HEK293 (cell line): Measurements from ENCODE around the gene ALKBH3.
A peak's percentile ranks its signal among the peaks of the same experiment; 100 is the strongest.

Experiments used
- CTCF ChIA-PET: fragments of 350-600 bp; formaldehyde crosslinking; extraction: SDS; loops from one replicate; lab custom pipeline; 2021; ENCODE audit warnings: antibody characterized with exemption; lab: Yijun Ruan, JAX
- POLR2A ChIA-PET: fragments of 300-600 bp; formaldehyde crosslinking; extraction: SDS; loops from one replicate; lab custom pipeline; 2020; ENCODE audit warnings: antibody characterized with exemption, inconsistent platforms; lab: Yijun Ruan, JAX
- H3K27ac ChIP-seq: fragments of 200-500 bp; sonication (Bioruptor generic); 2 replicates; pipeline ENCODE4 v1.5.1; 2014; ENCODE audit warnings: low read depth, low read length, control low read depth, inconsistent platforms; ENCODE audit errors: extremely low read depth
- H3K36me3 ChIP-seq, 2 experiments: fragments of 200-500 bp in 1 of 2; sonication (Bioruptor generic) in 1 of 2; 1 replicate in 1 of 2; 2 replicates in 1 of 2; pipeline ENCODE4 v1.5.1; 2014 to 2017; ENCODE audit warnings: inconsistent platforms in 2 of 2, low read length in 2 of 2; ENCODE audit not compliant: control insufficient read depth in 2 of 2, insufficient read depth in 1 of 2
- H3K4me1 ChIP-seq: fragments of 200-500 bp; sonication (Bioruptor generic); 2 replicates; pipeline ENCODE4 v1.5.1; 2014; ENCODE audit warnings: mild to moderate bottlenecking, low read length, inconsistent platforms; ENCODE audit not compliant: control insufficient read depth, insufficient read depth
- H3K4me3 ChIP-seq: 2 replicates; pipeline ENCODE4 v1.5.1; 2011; ENCODE audit warnings: low read depth, mild to moderate bottlenecking, control low read depth, low read length, moderate library complexity
- H3K9me3 ChIP-seq: fragments of 200-500 bp; sonication (Bioruptor generic); 2 replicates; pipeline ENCODE4 v1.5.1; 2014; ENCODE audit warnings: low read depth, low read length, inconsistent platforms; ENCODE audit not compliant: control insufficient read depth, insufficient read depth
- HOXD13 ChIP-seq: sonication (generic); formaldehyde crosslinking; IDR thresholded peaks from 2 replicates; pipeline ENCODE4 v1.8.0; 2022; ENCODE audit warnings: missing genetic modification reagents, borderline replicate concordance
- OVOL3 ChIP-seq: fragments of 450-650 bp; formaldehyde crosslinking; IDR thresholded peaks from 2 replicates; pipeline ENCODE4 v1.5.1; 2016; ENCODE audit warnings: missing biosample characterization, missing genetic modification characterization
- ZBTB1 ChIP-seq: fragments of 450-650 bp; formaldehyde crosslinking; IDR thresholded peaks from 2 replicates; pipeline ENCODE4 v1.5.1; 2016; ENCODE audit warnings: missing biosample characterization, missing genetic modification characterization
- ZBTB10 ChIP-seq: fragments of 450-650 bp; formaldehyde crosslinking; IDR thresholded peaks from 2 replicates; pipeline ENCODE4 v1.5.1; 2016; ENCODE audit warnings: missing biosample characterization, missing genetic modification characterization
- ZBTB21 ChIP-seq: fragments of 450-650 bp; formaldehyde crosslinking; IDR thresholded peaks from 2 replicates; pipeline ENCODE4 v1.5.1; 2017; ENCODE audit warnings: missing biosample characterization, missing genetic modification characterization
- ZBTB48 ChIP-seq: fragments of 450-650 bp; formaldehyde crosslinking; IDR thresholded peaks from 2 replicates; pipeline ENCODE4 v1.5.1; 2016; ENCODE audit warnings: missing biosample characterization, missing genetic modification characterization
- ZFHX2 ChIP-seq: fragments of 450-650 bp; formaldehyde crosslinking; conservative IDR thresholded peaks from 2 replicates; pipeline ENCODE4 v1.5.1; 2016; ENCODE audit warnings: missing biosample characterization, missing genetic modification characterization
- ZFP41 ChIP-seq: fragments of 450-650 bp; formaldehyde crosslinking; IDR thresholded peaks from 2 replicates; pipeline ENCODE4 v1.5.1; 2016; ENCODE audit warnings: missing biosample characterization, missing genetic modification characterization, borderline replicate concordance
- ZFP69B ChIP-seq: fragments of 450-650 bp; formaldehyde crosslinking; IDR thresholded peaks from 2 replicates; pipeline ENCODE4 v1.5.1; 2016; ENCODE audit warnings: missing biosample characterization, missing genetic modification characterization
- ZNF133 ChIP-seq: fragments of 450-650 bp; formaldehyde crosslinking; IDR thresholded peaks from 2 replicates; pipeline ENCODE4 v1.5.1; 2016; ENCODE audit warnings: missing biosample characterization, missing genetic modification characterization
- ZNF146 ChIP-seq: fragments of 450-650 bp; formaldehyde crosslinking; IDR thresholded peaks from 2 replicates; pipeline ENCODE4 v1.5.1; 2016; ENCODE audit warnings: missing biosample characterization, missing genetic modification characterization
- ZNF2 ChIP-seq: fragments of 450-650 bp; formaldehyde crosslinking; IDR thresholded peaks from 2 replicates; pipeline ENCODE4 v1.5.1; 2016; ENCODE audit warnings: missing biosample characterization, missing genetic modification characterization
- ZNF24 ChIP-seq: fragments of 450-650 bp; formaldehyde crosslinking; IDR thresholded peaks from 2 replicates; pipeline ENCODE4 v1.5.1; 2016; ENCODE audit warnings: missing biosample characterization, missing genetic modification characterization
- ZNF324 ChIP-seq: fragments of 450-650 bp; formaldehyde crosslinking; IDR thresholded peaks from 2 replicates; pipeline ENCODE4 v1.5.1; 2016; ENCODE audit warnings: missing biosample characterization, missing genetic modification characterization
- ZNF394 ChIP-seq: fragments of 450-650 bp; formaldehyde crosslinking; IDR thresholded peaks from 2 replicates; pipeline ENCODE4 v1.5.1; 2016; ENCODE audit warnings: missing biosample characterization, missing genetic modification characterization, mild to moderate bottlenecking, moderate library complexity, borderline replicate concordance
- ZNF501 ChIP-seq: fragments of 450-650 bp; formaldehyde crosslinking; IDR thresholded peaks from 2 replicates; pipeline ENCODE4 v1.5.1; 2016; ENCODE audit warnings: missing biosample characterization, missing genetic modification characterization
- ZNF529 ChIP-seq: fragments of 450-650 bp; formaldehyde crosslinking; IDR thresholded peaks from 2 replicates; pipeline ENCODE4 v1.5.1; 2017; ENCODE audit warnings: missing genetic modification characterization, missing biosample characterization; ENCODE audit not compliant: insufficient replicate concordance
- ZNF530 ChIP-seq: fragments of 450-650 bp; formaldehyde crosslinking; IDR thresholded peaks from 2 replicates; pipeline ENCODE4 v1.5.1; 2016; ENCODE audit warnings: low read depth, missing biosample characterization, missing genetic modification characterization
- ZNF548 ChIP-seq: fragments of 450-650 bp; formaldehyde crosslinking; IDR thresholded peaks from 2 replicates; pipeline ENCODE4 v1.5.1; 2016; ENCODE audit warnings: missing biosample characterization, missing genetic modification characterization
- ZNF596 ChIP-seq: fragments of 450-650 bp; IDR thresholded peaks from 2 replicates; pipeline ENCODE4 v1.5.0; 2018; ENCODE audit warnings: missing biosample characterization, mild to moderate bottlenecking, missing genetic modification characterization, moderate library complexity
- ZNF654 ChIP-seq: fragments of 450-650 bp; formaldehyde crosslinking; IDR thresholded peaks from 2 replicates; pipeline ENCODE4 v1.5.1; 2016; ENCODE audit warnings: low read depth, missing biosample characterization, missing genetic modification characterization
- ZNF660 ChIP-seq: fragments of 450-650 bp; IDR thresholded peaks from 2 replicates; pipeline ENCODE4 v1.5.1; 2018; ENCODE audit warnings: missing biosample characterization, mild to moderate bottlenecking, missing genetic modification characterization
- ZNF677 ChIP-seq: fragments of 450-650 bp; IDR thresholded peaks from 2 replicates; pipeline ENCODE4 v1.5.0; 2018; ENCODE audit warnings: missing biosample characterization, mild to moderate bottlenecking, missing genetic modification characterization, moderate library complexity
- ZSCAN23 ChIP-seq: fragments of 450-650 bp; formaldehyde crosslinking; IDR thresholded peaks from 2 replicates; pipeline ENCODE4 v1.5.1; 2016; ENCODE audit warnings: missing biosample characterization, missing genetic modification characterization
- ZXDB ChIP-seq: fragments of 450-650 bp; formaldehyde crosslinking; IDR thresholded peaks from 2 replicates; pipeline ENCODE4 v1.5.1; 2016; ENCODE audit warnings: missing biosample characterization, missing genetic modification characterization
- TF ChIP-seq, protein P1 (sequence below): IDR thresholded peaks from 2 replicates; pipeline ENCODE4 v1.6.1; 2011; ENCODE audit warnings: mild to moderate bottlenecking, low read depth, low read length, borderline replicate concordance
- TF ChIP-seq, protein P2 (sequence below): fragments of 450-650 bp; formaldehyde crosslinking; IDR thresholded peaks from 2 replicates; pipeline ENCODE4 v1.5.1; 2016; ENCODE audit warnings: missing biosample characterization, missing genetic modification characterization

The ALKBH3 gene

DNA sequence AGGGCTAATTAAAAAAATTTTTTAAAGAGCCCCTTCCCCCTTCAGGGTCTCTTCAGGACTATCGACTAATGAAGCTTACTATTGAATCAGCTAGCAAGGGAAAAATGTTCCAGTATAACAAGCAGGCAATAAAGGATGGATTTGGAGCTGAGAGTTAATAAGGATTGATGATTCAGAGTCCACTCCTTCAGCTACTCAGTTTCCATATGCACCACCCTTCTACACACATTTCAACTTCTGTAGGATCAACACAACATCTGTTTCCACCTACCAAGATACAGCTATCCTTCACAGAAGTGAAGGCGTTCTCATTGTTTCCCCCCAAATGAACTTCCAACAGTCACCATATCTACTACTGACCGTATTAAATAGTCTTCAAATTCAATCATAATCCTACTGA lies 6.6 kb upstream of the ALKBH3 start:
- CTCF ChIA-PET, result interaction anchor here (0.6 to 0.9 kb wide), 3 partner anchors 71 to 459 kb away, joined by 3 to 4 read pairs (median 3); no protein-coding TSS in a partner anchor

DNA sequence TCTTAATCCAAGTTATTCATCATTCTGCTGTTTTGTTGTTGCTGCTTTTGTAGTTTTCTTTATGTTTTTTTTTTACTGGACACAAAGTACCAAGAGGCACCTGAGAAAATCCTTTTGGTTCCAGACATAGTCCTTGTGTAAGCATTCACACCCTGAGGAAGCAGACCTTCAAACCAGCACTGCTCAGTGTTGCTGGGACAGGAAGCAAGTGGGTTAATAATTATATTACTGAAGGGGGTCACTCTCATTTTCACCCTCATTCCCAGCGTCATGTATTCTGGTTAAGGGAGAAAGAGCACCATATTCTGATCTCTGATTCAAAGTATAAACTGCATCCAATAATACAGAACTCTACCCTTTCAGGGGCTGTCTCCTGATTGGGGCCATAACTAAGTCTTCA lies 5.9 kb upstream of the ALKBH3 start:
- no peak overlapping the region for H3K4me3 ChIP-seq
- no peaks in the 10 kb centered on the region for H3K9me3 ChIP-seq
- no peak overlapping the region for H3K27ac ChIP-seq
- POLR2A ChIA-PET, result no interaction called here
- CTCF ChIA-PET, result interaction anchor here (0.6 to 0.9 kb wide), 3 partner anchors 71 to 460 kb away, joined by 3 to 4 read pairs (median 3); no protein-coding TSS in a partner anchor
- H3K36me3 ChIP-seq, result no peaks in the 10 kb centered on the region
- TF ChIP-seq ZNF654 (no peak), ZNF24 (tag by site-specific recombination) (no peak)
- no peaks in the 10 kb centered on the region for H3K4me1 ChIP-seq

More for the DNA sequence above, 6.6 kb upstream of the ALKBH3 start:
- no peak overlapping the region for H3K4me3 ChIP-seq
- H3K4me1 ChIP-seq, result no peaks in the 10 kb centered on the region
- H3K9me3 ChIP-seq, result no peaks in the 10 kb centered on the region
- H3K36me3 ChIP-seq, result no peaks in the 10 kb centered on the region
- TF ChIP-seq ZFP69B (tag by site-specific recombination), result no peak
- no peak for TF ChIP-seq ZNF530
- TF ChIP-seq ZXDB (tag by site-specific recombination), result no peak
- TF ChIP-seq ZNF501 (tag by site-specific recombination), result no peak
- no peak for TF ChIP-seq ZBTB10 (tag by site-specific recombination)
- TF ChIP-seq ZBTB48 (tag by site-specific recombination), result no peak
- TF ChIP-seq ZNF133 (tag by site-specific recombination), result no peak
- TF ChIP-seq ZNF660 (tag by site-specific recombination), result no peak
- no peak for TF ChIP-seq ZBTB21
- TF ChIP-seq ZNF2 (tag by site-specific recombination), result no peak
- no peak for TF ChIP-seq ZSCAN23 (tag by site-specific recombination)
- TF ChIP-seq ZNF596, result no peak
- TF ChIP-seq ZNF146, result no peak
- TF ChIP-seq, protein P1, sequence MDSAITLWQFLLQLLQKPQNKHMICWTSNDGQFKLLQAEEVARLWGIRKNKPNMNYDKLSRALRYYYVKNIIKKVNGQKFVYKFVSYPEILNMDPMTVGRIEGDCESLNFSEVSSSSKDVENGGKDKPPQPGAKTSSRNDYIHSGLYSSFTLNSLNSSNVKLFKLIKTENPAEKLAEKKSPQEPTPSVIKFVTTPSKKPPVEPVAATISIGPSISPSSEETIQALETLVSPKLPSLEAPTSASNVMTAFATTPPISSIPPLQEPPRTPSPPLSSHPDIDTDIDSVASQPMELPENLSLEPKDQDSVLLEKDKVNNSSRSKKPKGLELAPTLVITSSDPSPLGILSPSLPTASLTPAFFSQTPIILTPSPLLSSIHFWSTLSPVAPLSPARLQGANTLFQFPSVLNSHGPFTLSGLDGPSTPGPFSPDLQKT, result no peak
- TF ChIP-seq OVOL3 (tag by site-specific recombination), result no peak
- no peak for TF ChIP-seq ZNF548 (tag by site-specific recombination)
- POLR2A ChIA-PET, result no interaction called here
- H3K27ac ChIP-seq, result no peak overlapping the region

DNA sequence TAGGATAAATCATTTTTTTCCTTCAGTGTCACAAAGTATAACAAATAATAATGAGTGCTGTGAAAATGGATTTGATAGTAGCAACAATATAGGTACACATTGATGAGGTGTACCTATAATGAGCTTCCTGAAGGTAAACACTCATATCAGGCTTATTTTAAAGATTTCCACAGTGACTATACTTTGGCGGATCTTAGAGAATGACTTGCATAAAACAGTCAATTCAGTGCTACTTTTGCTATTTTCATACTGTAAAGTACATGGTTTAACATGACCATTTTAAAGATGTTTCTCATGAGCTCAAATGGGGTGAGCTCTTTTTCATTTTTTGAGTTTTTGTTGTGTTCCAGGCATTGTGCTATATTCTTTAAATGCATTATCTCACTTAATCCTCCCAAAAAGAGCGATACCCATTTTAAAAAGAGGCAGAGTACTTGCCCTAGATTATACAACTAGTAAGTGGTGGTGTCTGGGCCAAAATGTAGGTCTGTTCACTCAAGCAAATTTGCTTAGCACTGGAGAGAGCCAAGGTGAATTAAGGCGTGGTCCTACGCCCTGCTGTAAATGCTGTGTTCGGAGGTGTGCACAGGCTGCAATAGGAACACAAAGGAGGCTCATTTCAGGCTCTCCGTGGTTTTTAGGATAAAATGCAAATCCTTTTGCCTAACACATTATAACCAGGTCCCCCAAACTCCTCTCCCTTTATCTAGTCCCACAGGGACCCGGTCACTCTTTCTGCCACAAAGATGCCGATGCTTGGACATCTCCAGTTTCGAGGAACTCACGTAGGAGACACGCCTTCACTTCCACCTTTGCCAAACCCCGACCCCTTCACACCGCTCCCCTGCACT lies 617 bp upstream of the ALKBH3 start:
- Histone ChIP-seq H3K4me1 (0 out of 2 replicates have a peak, but pooled peaks cover 4% of the 10 kb centered on the region), H3K4me3 (peak overlapping the region; percentile 89), H3K9me3 (no peaks in the 10 kb centered on the region), H3K36me3 (peaks cover 6 to 27% of the 10 kb centered on the region in 2 experiments)
- ChIA-PET POLR2A (no interaction called here), CTCF (interaction anchor here (0.5 to 1.0 kb wide), 3 partner anchors 10 to 299 kb away, joined by 3 read pairs; no protein-coding TSS in a partner anchor)
- no peak for TF ChIP-seq ZFP41 (tag by site-specific recombination)
- TF ChIP-seq ZNF324 (tag by site-specific recombination), result no peak
- no peak for TF ChIP-seq ZNF394 (tag by site-specific recombination)
- no peak for TF ChIP-seq ZNF677
- TF ChIP-seq ZBTB1 (tag by site-specific recombination), result no peak
- TF ChIP-seq ZFHX2 (tag by site-specific recombination), result no peak
- TF ChIP-seq, protein P2, sequence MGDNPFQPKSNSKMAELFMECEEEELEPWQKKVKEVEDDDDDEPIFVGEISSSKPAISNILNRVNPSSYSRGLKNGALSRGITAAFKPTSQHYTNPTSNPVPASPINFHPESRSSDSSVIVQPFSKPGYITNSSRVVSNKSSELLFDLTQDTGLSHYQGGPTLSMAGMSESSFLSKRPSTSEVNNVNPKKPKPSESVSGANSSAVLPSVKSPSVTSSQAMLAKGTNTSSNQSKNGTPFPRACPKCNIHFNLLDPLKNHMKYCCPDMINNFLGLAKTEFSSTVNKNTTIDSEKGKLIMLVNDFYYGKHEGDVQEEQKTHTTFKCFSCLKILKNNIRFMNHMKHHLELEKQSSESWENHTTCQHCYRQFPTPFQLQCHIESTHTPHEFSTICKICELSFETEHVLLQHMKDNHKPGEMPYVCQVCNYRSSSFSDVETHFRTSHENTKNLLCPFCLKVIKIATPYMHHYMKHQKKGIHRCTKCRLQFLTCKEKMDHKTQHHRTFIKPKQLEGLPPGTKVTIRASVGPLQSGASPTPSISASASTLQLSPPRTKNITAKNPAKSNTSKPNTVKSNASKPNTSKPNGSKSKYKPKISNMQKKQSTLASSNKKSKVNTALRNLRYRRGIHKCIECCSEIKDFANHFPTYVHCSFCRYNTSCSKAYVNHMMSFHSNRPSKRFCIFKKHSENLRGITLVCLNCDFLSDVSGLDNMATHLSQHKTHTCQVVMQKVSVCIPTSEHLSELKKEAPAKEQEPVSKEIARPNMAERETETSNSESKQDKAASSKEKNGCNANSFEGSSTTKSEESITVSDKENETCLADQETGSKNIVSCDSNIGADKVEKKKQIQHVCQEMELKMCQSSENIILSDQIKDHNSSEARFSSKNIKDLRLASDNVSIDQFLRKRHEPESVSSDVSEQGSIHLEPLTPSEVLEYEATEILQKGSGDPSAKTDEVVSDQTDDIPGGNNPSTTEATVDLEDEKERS (tag by site-specific recombination), result no peak
- no peak for TF ChIP-seq ZNF529 (tag by site-specific recombination)
- TF ChIP-seq HOXD13 (CRISPR knock-in tag), result no peak
- TF ChIP-seq, all 188 proteins: peak for 0
- no peak overlapping the region for H3K27ac ChIP-seq
